ENCODE results near the gene BAIAP2L2.

BAIAP2L2 gene

GRCh38 chr22:38132794-38133193 lies 22.3 kb upstream of the BAIAP2L2 start:
- Histone ChIP-seq H3K36me3 (ENCODE audit: control insufficient read depth, low read length) (no peaks in the 10 kb centered on the region), H3K4me3 (ENCODE audit: low read length) (no peak overlapping the region), H3F3A (ENCODE audit: control insufficient read depth, insufficient read depth) (no peaks in the 10 kb centered on the region), H3K79me2 (ENCODE audit: control insufficient read depth, low read length) (no peaks in the 10 kb centered on the region), H4K20me1 (ENCODE audit: control insufficient read depth, insufficient read depth, low read depth, low read length) (no peaks in the 10 kb centered on the region), H3K4me2 (ENCODE audit: low read length) (no peak overlapping the region), H3K9me3 (ENCODE audit: control insufficient read depth, insufficient read depth, low read length) (no peaks in the 10 kb centered on the region), H3K9me2 (replicated peaks; ENCODE audit: control insufficient read depth, low read length) (no peaks in the 10 kb centered on the region), H3K27ac (ENCODE audit: low read depth, low read length) (no peak overlapping the region), H3K4me1 (ENCODE audit: control insufficient read depth, low read length) (no peaks in the 10 kb centered on the region), H3K27me3 (ENCODE audit: control insufficient read depth, low read length) (no peaks in the 10 kb centered on the region)
- TF ChIP-seq CTCF (IDR thresholded peaks at IDR 0.05; ENCODE audit: low read depth, low read length, poor library complexity, severe bottlenecking) (no peak), EZH2phosphoT487 (IDR thresholded peaks at IDR 0.05; ENCODE audit: borderline replicate concordance, low read length) (no peak)

- TF ChIP-seq CTCF (IDR thresholded peaks at IDR 0.05; ENCODE audit: low read depth, low read length, poor library complexity, severe bottlenecking) (no peak), EZH2phosphoT487 (IDR thresholded peaks at IDR 0.05; ENCODE audit: borderline replicate concordance, low read length) (no peak)
Measured at GRCh38 chr22:38132136-38132535, 21.7 kb upstream of the BAIAP2L2 start.

GRCh38 chr22:38131399-38131798 lies 20.9 kb upstream of the BAIAP2L2 start:
- Histone ChIP-seq H3K27ac (ENCODE audit: low read depth, low read length) (no peak overlapping the region), H3K4me3 (ENCODE audit: low read length) (no peak overlapping the region), H3F3A (ENCODE audit: control insufficient read depth, insufficient read depth) (no peaks in the 10 kb centered on the region), H3K9me2 (replicated peaks; ENCODE audit: control insufficient read depth, low read length) (no peaks in the 10 kb centered on the region), H3K79me2 (ENCODE audit: control insufficient read depth, low read length) (no peaks in the 10 kb centered on the region), H3K4me1 (ENCODE audit: control insufficient read depth, low read length) (no peaks in the 10 kb centered on the region), H3K9me3 (ENCODE audit: control insufficient read depth, insufficient read depth, low read length) (no peaks in the 10 kb centered on the region), H3K36me3 (ENCODE audit: control insufficient read depth, low read length) (no peaks in the 10 kb centered on the region), H3K4me2 (ENCODE audit: low read length) (no peak overlapping the region), H4K20me1 (ENCODE audit: control insufficient read depth, insufficient read depth, low read depth, low read length) (no peaks in the 10 kb centered on the region), H3K27me3 (ENCODE audit: control insufficient read depth, low read length) (no peaks in the 10 kb centered on the region)
- no peak for TF ChIP-seq CTCF (IDR thresholded peaks at IDR 0.05; ENCODE audit: low read depth, low read length, poor library complexity, severe bottlenecking)
- TF ChIP-seq EZH2phosphoT487 (IDR thresholded peaks at IDR 0.05; ENCODE audit: borderline replicate concordance, low read length), result no peak

More at GRCh38 chr22:38132136-38132535, 21.7 kb upstream of the BAIAP2L2 start:
- H3F3A ChIP-seq (ENCODE audit: control insufficient read depth, insufficient read depth), result no peaks in the 10 kb centered on the region
- H3K9me3 ChIP-seq (ENCODE audit: control insufficient read depth, insufficient read depth, low read length), result no peaks in the 10 kb centered on the region
- H3K27me3 ChIP-seq (ENCODE audit: control insufficient read depth, low read length), result no peaks in the 10 kb centered on the region
- no peak overlapping the region for H3K27ac ChIP-seq (ENCODE audit: low read depth, low read length)
- no peak overlapping the region for H3K4me2 ChIP-seq (ENCODE audit: low read length)
- no peaks in the 10 kb centered on the region for H3K36me3 ChIP-seq (ENCODE audit: control insufficient read depth, low read length)
- H3K9me2 ChIP-seq (replicated peaks; ENCODE audit: control insufficient read depth, low read length), result no peaks in the 10 kb centered on the region
- no peak overlapping the region for H3K4me3 ChIP-seq (ENCODE audit: low read length)
- no peaks in the 10 kb centered on the region for H4K20me1 ChIP-seq (ENCODE audit: control insufficient read depth, insufficient read depth, low read depth, low read length)
- H3K79me2 ChIP-seq (ENCODE audit: control insufficient read depth, low read length), result no peaks in the 10 kb centered on the region
- H3K4me1 ChIP-seq (ENCODE audit: control insufficient read depth, low read length), result no peaks in the 10 kb centered on the region

GRCh38 chr22:38129856-38130255 lies 19.4 kb upstream of the BAIAP2L2 start:
- Histone ChIP-seq H3K36me3 (ENCODE audit: control insufficient read depth, low read length) (no peaks in the 10 kb centered on the region), H3K4me2 (ENCODE audit: low read length) (no peak overlapping the region), H3K4me1 (ENCODE audit: control insufficient read depth, low read length) (no peaks in the 10 kb centered on the region), H3K9me3 (ENCODE audit: control insufficient read depth, insufficient read depth, low read length) (no peaks in the 10 kb centered on the region), H3K79me2 (ENCODE audit: control insufficient read depth, low read length) (no peaks in the 10 kb centered on the region), H3K4me3 (ENCODE audit: low read length) (no peak overlapping the region), H3K27me3 (ENCODE audit: control insufficient read depth, low read length) (no peaks in the 10 kb centered on the region), H3K9me2 (replicated peaks; ENCODE audit: control insufficient read depth, low read length) (no peaks in the 10 kb centered on the region), H3F3A (ENCODE audit: control insufficient read depth, insufficient read depth) (no peaks in the 10 kb centered on the region), H4K20me1 (ENCODE audit: control insufficient read depth, insufficient read depth, low read depth, low read length) (no peaks in the 10 kb centered on the region), H3K27ac (ENCODE audit: low read depth, low read length) (no peak overlapping the region)
- TF ChIP-seq EZH2phosphoT487 (IDR thresholded peaks at IDR 0.05; ENCODE audit: borderline replicate concordance, low read length), result no peak
- TF ChIP-seq CTCF (IDR thresholded peaks at IDR 0.05; ENCODE audit: low read depth, low read length, poor library complexity, severe bottlenecking), result no peak

Measured in DOHH2 (cell line).